HL-60 (cell line): ENCODE data around the gene ENOX1.

Experiments
- CTCF ChIP-seq: IDR thresholded peaks from one replicate; pipeline ENCODE4 v1.5.1; 2011; ENCODE audit warnings: low read length, control low read depth, inconsistent platforms; ENCODE audit not compliant: insufficient read depth
- GABPA ChIP-seq: IDR thresholded peaks from 2 replicates; pipeline ENCODE4 v1.6.1; 2012; ENCODE audit warnings: low read depth
- POLR2AphosphoS5 ChIP-seq: IDR thresholded peaks from 2 replicates; pipeline ENCODE4 v1.6.1; 2012; ENCODE audit warnings: low read depth
- REST ChIP-seq: IDR thresholded peaks from 2 replicates; pipeline ENCODE4 v1.6.1; 2012; ENCODE audit warnings: low read depth; ENCODE audit not compliant: insufficient replicate concordance
- SPI1 ChIP-seq: IDR thresholded peaks from 2 replicates; pipeline ENCODE4 v1.6.1; 2012; ENCODE audit warnings: low read depth, mild to moderate bottlenecking, borderline replicate concordance

GRCh38 chr13:43369319-43369718 is 417.5 kb downstream of the ENOX1 start:
- TF ChIP-seq POLR2AphosphoS5 (no peak), CTCF (no peak), REST (no peak), SPI1 (no peak), GABPA (no peak)
